GM12891 (cell line): Measurements from ENCODE around the gene LRRC32.
"Not testable (repeated sequence)": the region's sequence is repeated elsewhere in the genome, so short reads cannot be mapped to it uniquely, and the experiment has no call there.

ENCODE experiments used
- DNase-seq: peaks from one replicate; pipeline ENCODE4 v3.0.0; 2011; ENCODE audit warnings: low spot score; ENCODE audit not compliant: insufficient read length
- FAIRE-seq: peaks from 2 replicates; lab custom pipeline; 2011; peaks lifted over from hg19 to GRCh38; lab: Jason Lieb, UNC
- PAX5 ChIP-seq: IDR thresholded peaks from 2 replicates; pipeline ENCODE4 v1.6.1; 2011; ENCODE audit warnings: low read length, moderate library complexity, mild to moderate bottlenecking; ENCODE audit not compliant: insufficient read depth, severe bottlenecking
- POLR2A ChIP-seq: IDR thresholded peaks from 2 replicates; pipeline ENCODE4 v1.6.1; 2011; ENCODE audit warnings: low read depth, low read length, control low read depth
- POLR2AphosphoS5 ChIP-seq: IDR thresholded peaks from 2 replicates; pipeline ENCODE4 v1.6.1; 2011; ENCODE audit warnings: low read depth, low read length, control low read depth
- POU2F2 ChIP-seq: IDR thresholded peaks from 2 replicates; pipeline ENCODE4 v1.6.1; 2011; ENCODE audit warnings: low read depth, mild to moderate bottlenecking, control low read depth, low read length, moderate library complexity
- SPI1 ChIP-seq: IDR thresholded peaks from 2 replicates; pipeline ENCODE4 v1.6.1; 2011; ENCODE audit warnings: low read depth, low read length, control low read depth
- TAF1 ChIP-seq: IDR thresholded peaks from 2 replicates; pipeline ENCODE4 v1.6.1; 2011; ENCODE audit warnings: low read depth, low read length, control low read depth

The LRRC32 gene

GRCh38 chr11:76654298-76654851 is 16.2 kb downstream of the LRRC32 start:
- FAIRE-seq (no peak), DNase-seq (no peak)
- TF ChIP-seq POU2F2 (no peak), POLR2A (no peak), POLR2AphosphoS5 (no peak), SPI1 (no peak), TAF1 (no peak), PAX5 (no peak)

DNA sequence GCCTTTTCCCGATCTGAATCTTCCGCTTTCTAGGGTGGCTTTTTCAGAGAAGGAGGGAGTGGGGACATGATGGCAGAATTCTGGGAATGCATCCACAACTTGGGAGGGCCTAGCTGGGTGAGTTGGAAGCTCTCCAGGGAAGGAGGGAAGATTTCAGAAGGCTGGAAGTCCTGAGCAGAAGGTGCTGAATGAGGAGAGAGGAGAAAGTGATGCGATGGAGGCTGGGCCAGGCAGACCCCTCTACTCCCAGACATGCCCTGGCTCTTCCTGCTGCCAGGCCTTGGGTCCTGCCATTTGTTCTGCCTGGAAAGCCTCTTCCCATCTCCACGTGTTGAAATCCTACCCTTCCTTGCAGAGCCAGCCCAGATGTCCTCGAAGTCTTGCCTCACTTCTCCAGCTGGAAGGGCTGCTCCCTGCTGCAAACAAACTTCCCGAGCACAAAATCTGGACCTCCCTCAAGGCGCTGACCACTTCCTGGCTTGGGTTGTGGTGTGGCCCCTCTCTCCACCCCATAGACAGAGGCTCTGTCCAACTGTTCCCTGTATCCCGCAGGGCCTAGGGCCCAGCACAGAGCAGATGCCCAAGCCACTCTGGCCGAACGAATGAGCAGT is 16.8 kb downstream of the LRRC32 start:
- DNase-seq (no peak), FAIRE-seq (no peak)
- TF ChIP-seq POLR2A (no peak), SPI1 (no peak), POLR2AphosphoS5 (no peak), TAF1 (no peak), PAX5 (no peak), POU2F2 (no peak)

DNA sequence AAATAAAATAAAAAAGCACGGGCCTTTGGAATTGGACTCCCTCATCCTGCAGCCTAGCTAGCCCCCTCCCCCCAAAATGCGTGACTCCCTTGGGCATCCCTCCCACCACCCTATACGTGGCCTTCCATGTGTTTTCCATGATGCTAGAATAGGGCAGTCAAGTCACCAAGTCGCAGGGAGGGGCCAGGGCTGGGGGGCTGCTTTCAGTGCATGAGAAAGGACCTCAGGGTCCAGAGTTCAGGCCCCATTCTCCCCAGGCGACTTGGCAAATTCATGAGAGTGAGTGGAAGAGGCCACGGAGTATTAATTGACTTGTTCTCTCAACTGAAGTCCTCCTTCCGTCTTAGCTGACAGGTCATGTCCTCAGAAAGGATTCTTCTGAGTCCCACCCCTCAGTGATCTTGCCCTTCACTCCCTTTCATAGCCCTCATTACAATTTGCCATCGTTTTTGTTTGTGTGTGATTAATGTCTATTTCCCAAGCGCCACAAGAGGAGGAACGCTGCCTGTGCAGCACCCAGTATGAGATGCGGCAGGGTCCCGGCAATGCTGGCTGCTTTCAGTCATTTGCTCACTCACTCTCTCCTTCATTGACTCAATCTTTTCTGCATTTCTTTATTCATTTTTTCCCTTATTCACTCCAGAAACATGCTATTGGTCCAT is 17.4 kb downstream of the LRRC32 start:
- FAIRE-seq (no peak), DNase-seq (no peak)
- no peak for TF ChIP-seq TAF1
- TF ChIP-seq PAX5: no peak
- no peak for TF ChIP-seq POLR2AphosphoS5

DNA sequence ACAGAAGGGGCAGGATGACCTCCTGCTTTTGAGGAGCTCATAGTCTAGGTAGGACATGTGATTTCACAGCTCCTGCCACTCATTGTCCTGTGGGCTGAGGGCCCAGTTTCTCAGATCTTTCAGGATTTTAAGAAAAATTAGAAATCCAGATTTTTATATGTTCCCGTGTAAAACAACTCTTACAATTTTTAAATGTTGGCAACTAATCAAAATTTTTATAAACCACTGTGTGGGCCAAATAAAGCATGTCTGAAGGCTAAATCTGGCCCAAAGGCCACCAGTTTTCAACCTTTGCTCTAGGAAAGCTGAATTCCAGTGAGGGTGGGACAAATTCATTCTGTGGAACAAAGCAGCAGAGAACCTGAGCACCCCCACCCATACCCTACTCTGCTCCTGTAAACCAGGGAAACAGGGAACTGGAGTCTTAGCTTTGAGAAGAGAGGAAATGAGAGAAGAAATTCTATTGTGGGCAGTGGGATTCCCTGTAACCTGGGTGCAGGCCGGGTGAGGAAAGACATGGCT is 20.6 kb downstream of the LRRC32 start:
- no peak for FAIRE-seq
- TF ChIP-seq SPI1: no peak
- TF ChIP-seq POLR2AphosphoS5: no peak
- no peak for TF ChIP-seq TAF1
- TF ChIP-seq POLR2A: no peak
- no peak for TF ChIP-seq POU2F2
- no peak for TF ChIP-seq PAX5
- DNase-seq: no peak

GRCh38 chr11:76649011-76649410 is 21.5 kb downstream of the LRRC32 start:
- DNase-seq (no peak), FAIRE-seq (no peak)
- no peak for TF ChIP-seq POLR2A
- no peak for TF ChIP-seq POU2F2
- TF ChIP-seq PAX5: no peak
- no peak for TF ChIP-seq TAF1

DNA sequence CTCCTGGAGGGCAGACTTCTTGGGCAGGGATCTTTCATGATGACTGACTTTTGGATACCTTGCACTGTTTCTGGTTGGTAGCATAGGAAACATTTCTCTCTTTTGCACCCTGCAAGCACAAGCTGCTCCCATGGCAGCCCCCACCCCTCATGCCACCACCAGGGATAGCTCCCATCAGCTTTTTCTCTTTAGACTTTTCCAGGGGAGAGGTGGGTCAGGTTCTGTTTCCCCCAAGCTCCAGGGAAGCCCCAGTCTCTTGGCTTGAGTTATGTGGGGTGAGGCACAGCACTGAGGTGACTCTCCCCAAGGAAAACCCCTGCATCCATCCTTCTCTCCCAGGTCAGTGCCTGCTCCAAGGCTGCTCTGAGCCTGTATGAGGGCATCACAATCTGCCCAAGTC is 22.5 kb downstream of the LRRC32 start:
- DNase-seq: no peak
- no peak for TF ChIP-seq PAX5
- TF ChIP-seq POLR2A: no peak
- FAIRE-seq: no peak

GRCh38 chr11:76646882-76647534 is 23.5 kb downstream of the LRRC32 start:
- FAIRE-seq (no peak), DNase-seq (no peak)
- TF ChIP-seq SPI1 (no peak), TAF1 (no peak), POU2F2 (no peak), POLR2AphosphoS5 (no peak), POLR2A (no peak), PAX5 (no peak)

DNA sequence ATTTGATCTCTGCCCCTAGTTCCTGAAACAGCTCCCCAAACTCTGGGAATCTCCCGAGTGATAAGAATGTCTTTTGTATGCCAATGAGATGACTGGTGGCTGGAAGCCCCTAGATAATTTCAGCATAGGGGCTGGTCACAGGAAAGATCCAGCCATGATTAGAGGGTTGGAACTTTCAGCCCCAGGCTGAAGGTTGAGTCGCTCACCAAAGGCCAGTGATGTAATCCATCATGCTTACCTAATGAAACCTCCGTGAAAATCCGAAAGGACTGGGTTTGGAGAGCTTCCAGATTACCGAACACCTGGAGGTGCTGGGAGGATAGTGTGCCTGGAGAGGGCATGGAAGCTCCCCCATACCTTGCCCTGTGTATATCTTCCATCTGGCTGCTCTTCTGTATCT is 26.0 kb downstream of the LRRC32 start:
- no peak for DNase-seq
- FAIRE-seq: no peak
- no peak for TF ChIP-seq SPI1
- no peak for TF ChIP-seq POLR2AphosphoS5
- no peak for TF ChIP-seq POU2F2
- TF ChIP-seq TAF1: no peak
- TF ChIP-seq PAX5: no peak
- TF ChIP-seq POLR2A: no peak

- DNase-seq, FAIRE-seq: not testable (repeated sequence)
These were observed 26.8 kb downstream of the LRRC32 start for GRCh38 chr11:76643711-76644110.

DNA sequence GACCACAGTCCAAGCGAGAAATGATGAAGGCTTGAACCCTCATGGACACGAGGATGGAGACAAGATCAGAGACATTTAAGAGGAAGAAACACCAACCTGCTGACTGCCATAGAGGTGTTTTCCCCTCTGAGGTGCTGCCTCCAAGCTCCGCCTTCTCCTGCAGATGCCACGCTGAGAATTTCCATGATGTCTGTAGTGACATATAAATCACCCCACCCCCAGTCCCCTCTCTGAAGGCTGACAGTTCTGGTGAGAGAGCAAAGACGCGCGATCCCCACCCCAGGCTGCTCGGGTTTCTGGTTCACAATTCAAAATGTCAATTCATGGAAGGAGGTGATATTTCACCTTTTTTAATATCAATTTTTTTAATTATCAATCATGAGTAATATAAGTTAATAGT is 28.2 kb downstream of the LRRC32 start:
- TF ChIP-seq PAX5: no peak
- no peak for TF ChIP-seq POLR2AphosphoS5
- no peak for FAIRE-seq
- DNase-seq: no peak
